Ectodermal cell (in vitro differentiated cells): ENCODE measurements around the gene VEZT.

Source experiments
- H3K27ac ChIP-seq: 2 replicates; pipeline ENCODE4 v1.7.0; 2013; ENCODE audit warnings: mild to moderate bottlenecking, low read depth, low read length; ENCODE audit not compliant: insufficient read depth, poor library complexity, severe bottlenecking
- H3K27me3 ChIP-seq: 2 replicates; pipeline ENCODE4 v1.7.0; 2013; ENCODE audit warnings: mild to moderate bottlenecking, low read length; ENCODE audit not compliant: insufficient read depth, control insufficient read depth, poor library complexity, severe bottlenecking
- H3K36me3 ChIP-seq: one replicate; pipeline ENCODE4 v1.7.0; 2013; ENCODE audit warnings: low read length; ENCODE audit not compliant: control insufficient read depth, insufficient read depth
- H3K4me1 ChIP-seq: one replicate; pipeline ENCODE4 v1.7.0; 2013; ENCODE audit warnings: low read length; ENCODE audit not compliant: control insufficient read depth, insufficient read depth
- H3K4me3 ChIP-seq: 2 replicates; pipeline ENCODE4 v1.7.0; 2013; ENCODE audit warnings: low read depth, low read length, control low read depth; ENCODE audit not compliant: insufficient read depth
- H3K9me3 ChIP-seq: 2 replicates; pipeline ENCODE4 v1.7.0; 2013; ENCODE audit warnings: mild to moderate bottlenecking, low read length, moderate library complexity; ENCODE audit not compliant: control insufficient read depth
- WGBS, 2 experiments: methylation state at CpG; one replicate each; pipeline ENCODE4 v1.1.7; 2013; ENCODE audit warnings: missing lambda C conversion rate in 2 of 2; 5-methylcytosine and 5-hydroxymethylcytosine counted together

VEZT gene

GRCh38 chr12:95349291-95349690 lies 131.7 kb downstream of the VEZT start:
- Histone ChIP-seq H3K4me1 (no peaks in the 10 kb centered on the region), H3K36me3 (no peaks in the 10 kb centered on the region), H3K4me3 (no peak overlapping the region), H3K27me3 (no peaks in the 10 kb centered on the region), H3K27ac (no peak overlapping the region), H3K9me3 (no peaks in the 10 kb centered on the region)
- WGBS, 2 experiments: 94 to 95% methylated on average over 7 of the region's 7 CpGs

- WGBS, 2 experiments: 86% methylated on average over 6 of the region's 6 CpGs
- H3K4me1 ChIP-seq: no peaks in the 10 kb centered on the region
- no peaks in the 10 kb centered on the region for H3K36me3 ChIP-seq
- H3K27me3 ChIP-seq: no peaks in the 10 kb centered on the region
- H3K9me3 ChIP-seq: no peaks in the 10 kb centered on the region
- no peak overlapping the region for H3K27ac ChIP-seq
- H3K4me3 ChIP-seq: no peak overlapping the region
Observed at GRCh38 chr12:95351748-95352147, 134.1 kb downstream of the VEZT start.
